Epidermal melanocyte (primary cell): ENCODE data around the gene AP2S1.
"Not testable (repeated sequence)": the region's sequence is repeated elsewhere in the genome, so short reads cannot be mapped to it uniquely, and the experiment has no call there.

Experiments used
- DNase-seq: peaks from one replicate; pipeline ENCODE4 v3.0.0; 2011; ENCODE audit warnings: low spot score; ENCODE audit not compliant: insufficient read length

The AP2S1 gene

DNA sequence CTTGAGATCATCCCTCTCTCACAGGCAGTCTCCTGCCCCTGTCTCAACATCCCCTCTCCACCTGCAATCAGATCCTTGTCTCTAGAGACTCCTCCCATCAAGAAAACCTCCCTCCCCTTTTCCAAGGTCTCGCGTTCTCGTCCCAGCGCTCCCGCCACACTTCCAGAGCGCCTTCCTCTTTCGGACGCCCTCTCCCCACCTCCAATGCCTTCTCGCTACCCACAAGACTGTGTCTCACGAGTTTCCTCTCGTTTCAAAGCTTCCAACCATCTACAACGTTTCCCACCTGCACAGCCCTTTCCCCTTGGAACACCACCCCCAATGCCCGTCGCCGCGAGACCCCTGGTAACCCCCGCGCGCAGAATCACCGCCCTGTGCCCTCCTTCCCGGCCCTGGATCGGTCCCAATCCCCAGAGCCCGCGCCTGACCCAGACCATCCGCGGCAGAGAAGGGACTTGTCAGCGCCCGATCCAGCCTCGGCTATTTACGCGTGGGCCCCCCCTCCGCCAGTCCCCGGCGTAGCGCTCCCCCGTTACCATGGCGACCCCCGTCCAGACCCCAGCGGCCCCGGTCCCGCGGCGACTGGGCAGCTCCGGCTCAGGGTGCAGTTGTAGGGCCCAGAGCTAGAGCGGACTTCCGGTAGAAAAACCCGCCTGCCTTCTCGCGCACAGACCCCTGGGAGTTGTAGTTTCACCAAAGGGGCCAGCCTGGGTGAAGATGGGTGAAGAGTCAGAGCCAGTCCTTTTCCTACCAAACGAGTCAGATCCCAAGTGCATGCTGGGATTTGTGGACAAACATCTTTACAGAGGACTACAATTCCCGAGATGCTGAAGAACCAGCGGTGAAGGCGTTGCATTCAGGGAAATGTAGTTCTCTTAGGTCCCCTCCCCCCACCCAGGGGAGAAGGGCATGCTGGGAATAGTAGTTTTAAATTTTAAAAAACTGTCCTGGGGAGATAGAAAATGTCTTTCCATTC lies at the start of gene AP2S1:
TSS of gene AP2S1 (minus strand) at position 619 of the 976 bp plus-strand sequence. CDS start at position 539, 80 bp downstream.
- DNase-seq = peak; percentile 96

DNA sequence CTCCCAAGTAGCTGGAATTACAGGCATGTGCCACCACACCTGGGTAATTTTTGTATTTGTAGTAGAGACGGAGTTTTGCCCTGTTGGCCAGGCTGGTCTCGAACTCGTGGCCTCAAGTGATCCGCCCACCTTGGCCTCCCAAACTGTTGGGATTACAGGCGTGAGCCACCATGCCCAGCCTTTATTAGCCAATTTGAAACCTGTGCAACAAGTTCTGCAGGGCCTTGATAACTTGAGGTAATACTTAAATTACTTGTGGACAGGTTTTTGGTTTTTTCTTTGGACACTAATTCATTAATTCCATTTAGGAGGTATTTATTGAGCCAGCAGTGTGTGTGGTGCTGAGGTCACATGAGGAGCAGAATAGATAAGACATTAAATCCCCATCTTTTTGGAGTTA lies 49.7 kb upstream of the AP2S1 start:
- DNase-seq = no peak

DNA sequence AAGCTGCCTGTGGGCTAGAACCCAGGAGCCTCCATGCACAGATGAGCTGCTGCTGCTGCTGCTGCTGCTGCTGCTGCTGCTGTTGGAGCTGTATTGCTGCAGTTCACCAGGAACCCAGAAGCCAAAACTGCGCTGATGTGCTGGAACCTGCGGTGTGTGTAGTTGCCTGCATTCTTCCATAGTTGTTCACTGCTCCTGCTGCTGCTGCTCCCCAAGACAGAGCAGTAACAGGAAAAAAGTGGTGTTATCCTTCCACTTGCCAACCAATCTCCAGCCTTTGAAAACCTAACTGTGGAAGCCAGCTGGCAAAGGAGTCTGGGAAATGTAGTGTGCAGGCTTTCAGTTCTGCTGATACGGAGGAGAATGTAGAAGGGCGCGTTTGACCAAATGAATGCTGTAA lies 48.1 kb upstream of the AP2S1 start:
- no peak for DNase-seq

DNA sequence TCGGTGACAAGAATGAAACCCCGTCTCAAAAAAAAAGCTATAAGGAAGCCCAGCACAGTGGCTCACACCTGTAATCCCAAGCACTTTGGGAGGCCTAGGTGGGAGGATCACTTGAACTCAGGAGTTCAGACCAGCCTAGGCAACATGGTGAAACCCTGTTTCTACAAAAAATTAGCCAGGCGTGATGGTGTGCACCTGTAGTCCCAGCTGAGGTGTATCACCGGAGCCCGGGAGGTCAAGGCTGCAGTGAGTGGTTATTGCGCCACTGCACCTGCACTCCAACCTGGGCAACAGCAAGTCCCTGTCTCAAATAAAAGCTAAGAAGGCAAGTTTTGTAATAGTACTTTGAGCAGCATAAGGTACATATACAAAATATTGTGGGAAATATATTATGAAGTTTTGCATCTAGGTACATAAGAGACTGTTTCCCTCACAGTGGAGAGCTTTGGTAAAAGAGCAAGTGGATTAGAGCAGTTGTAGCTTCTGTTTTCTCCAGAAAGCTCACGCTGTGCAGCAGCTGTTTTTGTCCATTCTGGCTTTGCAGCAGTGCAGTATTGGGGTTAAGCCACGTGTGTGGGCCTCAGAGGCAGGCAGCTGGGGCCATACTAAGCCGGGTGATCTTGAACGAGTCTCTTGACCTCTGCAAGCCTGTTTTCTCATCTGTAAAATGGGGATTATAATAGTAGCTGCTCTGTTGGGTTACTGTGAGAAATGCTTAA lies 45.6 kb upstream of the AP2S1 start:
- no peak for DNase-seq

DNA sequence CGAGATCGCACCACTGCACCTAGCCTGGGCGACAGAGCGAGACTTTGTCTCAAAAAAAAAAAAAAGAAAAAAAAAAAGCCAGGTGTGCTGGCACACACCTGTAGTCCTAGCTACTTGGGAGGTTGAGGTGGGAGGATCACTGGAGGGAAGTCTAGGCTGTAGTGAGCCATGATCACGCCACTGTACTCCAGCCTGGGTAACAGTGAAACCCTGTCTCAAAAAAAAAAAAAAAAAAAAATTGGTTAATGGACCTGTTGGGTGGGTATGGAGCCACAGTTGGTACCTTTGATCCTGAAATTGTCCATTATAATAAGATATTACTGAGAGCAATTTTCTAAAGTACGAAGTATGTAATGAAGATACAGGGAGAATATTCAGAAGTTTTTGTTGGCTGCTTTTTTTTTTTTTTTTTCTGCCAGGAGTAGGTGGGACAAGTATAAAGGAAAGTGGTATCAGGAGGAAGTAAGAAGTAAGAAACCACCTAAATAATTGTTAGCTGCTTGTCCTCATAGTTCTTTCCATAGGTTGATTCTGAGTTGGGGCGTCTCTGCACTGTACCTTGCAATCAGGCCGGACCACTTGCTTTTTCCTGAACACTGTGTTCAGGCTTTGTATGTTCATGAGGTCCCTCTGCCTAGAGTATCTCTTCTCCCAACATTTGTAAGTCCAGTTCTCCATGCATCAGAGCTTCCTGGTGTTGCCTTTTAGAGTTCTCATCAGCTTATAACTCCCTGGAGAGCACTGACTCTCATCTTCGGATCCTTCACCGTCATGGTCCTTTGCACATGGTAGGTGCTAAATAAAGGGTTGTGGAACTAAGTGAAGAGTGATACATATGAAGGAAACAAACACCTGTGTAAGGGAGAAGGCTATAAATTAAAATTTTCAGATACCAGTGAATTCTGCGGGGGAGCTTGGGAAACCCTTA lies 41.9 kb upstream of the AP2S1 start:
- no peak for DNase-seq

DNA sequence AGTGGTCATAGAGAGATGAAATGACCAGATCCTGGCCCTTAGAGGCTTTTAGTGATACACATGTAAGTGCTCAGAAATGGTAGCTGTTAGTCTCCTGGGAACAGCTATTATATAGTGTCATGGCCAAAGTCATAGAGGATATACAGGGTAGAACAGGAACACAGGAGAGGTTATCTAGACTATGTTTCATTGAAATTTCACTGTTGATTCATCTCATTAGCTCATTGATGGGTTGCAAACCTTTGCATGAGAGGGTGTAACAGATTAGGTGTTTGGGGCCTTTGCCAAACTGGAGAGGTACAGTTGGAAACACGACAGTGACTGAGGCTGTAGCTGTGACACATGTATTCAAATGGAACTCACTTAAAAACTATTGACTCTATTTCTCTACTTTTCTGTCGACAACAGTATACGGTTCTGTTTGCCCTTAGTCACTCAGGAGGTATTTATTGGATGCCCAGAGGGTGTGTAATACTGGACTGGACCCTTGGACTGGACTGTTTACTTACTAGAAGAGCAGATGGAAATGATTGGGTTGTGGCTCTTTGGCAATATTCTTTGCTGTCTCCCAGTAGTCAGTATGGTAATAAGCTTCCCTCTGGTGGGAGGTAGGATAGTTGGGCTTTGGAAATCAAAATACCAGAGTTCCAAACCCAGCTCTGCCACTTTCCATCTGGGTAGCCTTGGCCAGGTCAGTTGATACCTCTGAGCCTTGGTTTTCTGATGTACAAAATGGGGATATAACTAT lies 40.0 kb upstream of the AP2S1 start:
- peak; percentile 66 for DNase-seq

DNA sequence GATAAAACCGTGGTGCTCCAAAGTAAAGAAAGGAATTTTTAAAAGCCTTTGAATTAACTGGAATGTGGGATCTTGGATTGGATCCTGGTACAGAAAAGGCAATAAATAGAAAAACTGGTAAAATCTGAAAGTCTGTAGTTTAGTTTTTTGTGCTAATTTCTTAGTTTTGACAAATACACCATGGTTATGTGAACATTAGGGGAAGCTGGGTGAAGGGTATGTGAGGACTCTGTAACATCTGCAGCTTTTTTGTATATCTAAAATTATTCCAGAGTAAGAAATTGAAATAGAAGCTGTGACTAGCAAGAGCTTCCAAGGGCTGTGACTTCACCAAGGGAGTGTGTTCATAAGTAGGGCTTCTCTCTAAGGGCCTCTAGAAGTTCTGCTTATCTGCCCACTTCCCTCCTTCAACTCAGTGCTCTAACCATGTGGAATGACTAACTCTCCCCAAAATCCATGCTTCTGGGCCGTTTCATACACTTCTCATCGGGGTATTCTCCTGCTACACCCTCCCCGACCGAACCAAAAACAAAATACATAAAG lies 36.7 kb upstream of the AP2S1 start:
- no peak for DNase-seq

DNA sequence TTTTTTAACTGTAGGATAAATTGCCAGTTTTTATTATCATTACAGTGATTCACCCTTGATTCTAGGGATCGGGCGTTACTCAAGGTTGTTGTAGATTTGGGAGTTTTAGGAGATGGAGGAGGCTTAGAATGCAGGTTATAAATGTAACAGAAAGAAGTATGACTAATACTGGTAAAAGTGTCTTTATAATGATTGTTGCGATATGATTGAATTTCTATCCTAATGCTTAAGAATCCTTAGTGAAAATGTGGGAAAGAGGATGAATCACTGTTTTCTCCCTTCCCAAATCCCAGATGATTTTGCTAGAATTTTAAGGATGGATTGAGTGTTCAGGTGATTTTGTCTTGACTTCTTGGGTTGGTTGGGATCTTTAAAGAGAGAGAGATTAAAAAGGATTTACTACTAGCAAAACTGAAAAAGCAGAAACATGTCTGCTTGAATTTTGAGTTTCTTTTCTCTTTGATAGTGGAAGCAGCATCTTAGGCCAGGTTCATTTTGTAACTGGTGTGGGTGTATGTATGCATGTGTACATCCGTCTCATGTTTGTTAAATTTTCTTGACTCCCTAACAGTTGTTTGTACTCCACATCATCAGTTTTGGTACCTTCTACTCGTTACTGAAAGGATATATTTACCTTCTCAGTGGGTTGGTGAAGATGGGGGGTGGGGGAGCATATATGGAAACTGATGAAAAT lies 36.0 kb upstream of the AP2S1 start:
- DNase-seq = no peak

DNA sequence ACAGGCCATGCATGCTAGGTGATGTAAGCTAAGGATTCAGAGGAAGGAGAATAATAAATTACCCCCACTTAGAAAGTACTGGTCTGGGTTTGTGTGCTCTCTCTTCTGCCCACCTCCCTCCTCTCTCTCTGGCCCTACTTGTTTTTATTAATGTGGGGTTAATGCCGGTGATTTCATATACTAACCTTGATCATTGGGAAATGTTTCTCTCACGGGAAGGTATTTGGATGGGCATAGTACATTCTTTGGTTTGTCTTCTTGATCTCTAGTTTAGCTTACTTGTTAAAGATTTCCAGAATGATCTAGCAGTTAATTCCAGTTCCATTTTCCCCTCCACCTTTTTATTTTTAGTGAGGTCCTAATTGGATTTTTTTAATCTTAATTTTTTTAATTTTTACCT lies 34.8 kb upstream of the AP2S1 start:
- no peak for DNase-seq

DNA sequence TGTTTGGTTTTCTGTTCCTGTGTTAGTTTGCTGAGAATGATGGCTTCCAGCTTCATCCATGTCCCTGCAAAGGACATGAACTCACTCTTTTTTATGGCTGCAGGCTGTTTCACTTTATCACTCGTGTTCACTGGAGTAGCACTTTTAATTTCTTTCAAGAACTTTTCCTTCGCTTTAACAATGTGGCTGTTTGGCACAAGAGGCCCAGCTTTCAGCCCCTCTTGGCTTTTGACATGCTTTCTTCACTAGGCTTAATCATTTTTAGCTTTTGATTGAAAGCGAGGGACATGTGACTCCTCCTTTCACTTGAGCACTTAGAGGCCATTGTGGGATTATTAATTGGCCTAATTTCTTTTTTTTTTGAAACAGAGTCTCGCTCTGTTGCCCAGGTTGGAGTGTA lies 32.1 kb upstream of the AP2S1 start:
- DNase-seq = not testable (repeated sequence)

DNA sequence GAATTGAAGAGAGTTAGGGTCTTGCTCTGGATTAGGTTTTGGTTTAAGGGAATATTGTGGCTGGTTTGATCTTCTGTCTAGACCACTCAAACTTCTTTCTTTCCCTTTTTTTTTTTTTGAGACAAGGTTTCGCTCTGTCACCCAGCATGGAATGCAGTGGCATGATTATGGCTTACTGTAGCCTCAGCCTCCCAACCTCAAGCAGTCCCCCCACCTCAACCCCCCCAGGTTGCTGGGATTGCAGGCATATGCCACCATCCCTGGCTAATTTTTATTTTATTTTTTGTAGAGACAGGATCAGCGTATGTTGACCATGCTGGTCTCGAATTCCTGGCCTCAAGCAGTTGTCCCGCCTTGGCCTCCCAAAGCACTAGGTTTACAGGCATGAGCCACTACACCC lies 31.4 kb upstream of the AP2S1 start:
- no peak for DNase-seq

DNA sequence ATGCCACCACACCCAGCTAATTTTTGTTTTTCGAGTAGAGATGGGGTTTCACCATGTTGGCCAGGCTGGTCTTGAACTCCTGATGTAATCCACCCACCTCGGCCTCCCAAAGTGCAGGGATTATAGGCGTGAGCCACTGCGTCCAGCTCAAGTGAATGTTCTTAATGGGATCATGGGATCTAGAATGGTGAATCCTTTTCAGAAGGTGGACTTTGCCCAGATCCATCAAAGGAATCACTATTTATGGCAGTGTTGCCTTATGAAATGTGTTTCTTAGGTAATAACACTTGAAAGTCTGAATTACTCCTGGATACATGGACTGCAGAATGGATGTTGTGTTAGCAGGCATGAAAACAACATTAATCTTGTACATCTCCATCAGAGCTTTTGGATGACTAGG lies 30.4 kb upstream of the AP2S1 start:
- no peak for DNase-seq

DNA sequence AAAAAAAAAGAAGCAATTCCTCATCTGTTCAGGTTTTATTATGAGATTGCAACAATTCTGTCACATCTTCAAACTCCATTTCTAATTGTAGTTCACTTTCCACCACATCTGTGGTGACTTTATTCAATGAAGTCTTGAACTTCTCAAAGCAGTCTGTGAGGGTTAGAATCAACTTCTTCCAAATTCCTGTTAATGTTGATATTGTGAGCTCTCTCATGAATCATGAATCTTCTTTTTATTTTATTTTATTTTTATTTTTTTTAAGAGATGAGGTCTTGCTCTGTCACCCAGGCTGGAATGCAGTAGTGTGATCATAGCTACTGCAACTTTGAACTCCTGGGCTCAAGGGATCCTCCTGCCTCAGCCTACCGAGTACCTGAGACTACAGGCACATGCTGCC lies 29.8 kb upstream of the AP2S1 start:
- DNase-seq = no peak

DNA sequence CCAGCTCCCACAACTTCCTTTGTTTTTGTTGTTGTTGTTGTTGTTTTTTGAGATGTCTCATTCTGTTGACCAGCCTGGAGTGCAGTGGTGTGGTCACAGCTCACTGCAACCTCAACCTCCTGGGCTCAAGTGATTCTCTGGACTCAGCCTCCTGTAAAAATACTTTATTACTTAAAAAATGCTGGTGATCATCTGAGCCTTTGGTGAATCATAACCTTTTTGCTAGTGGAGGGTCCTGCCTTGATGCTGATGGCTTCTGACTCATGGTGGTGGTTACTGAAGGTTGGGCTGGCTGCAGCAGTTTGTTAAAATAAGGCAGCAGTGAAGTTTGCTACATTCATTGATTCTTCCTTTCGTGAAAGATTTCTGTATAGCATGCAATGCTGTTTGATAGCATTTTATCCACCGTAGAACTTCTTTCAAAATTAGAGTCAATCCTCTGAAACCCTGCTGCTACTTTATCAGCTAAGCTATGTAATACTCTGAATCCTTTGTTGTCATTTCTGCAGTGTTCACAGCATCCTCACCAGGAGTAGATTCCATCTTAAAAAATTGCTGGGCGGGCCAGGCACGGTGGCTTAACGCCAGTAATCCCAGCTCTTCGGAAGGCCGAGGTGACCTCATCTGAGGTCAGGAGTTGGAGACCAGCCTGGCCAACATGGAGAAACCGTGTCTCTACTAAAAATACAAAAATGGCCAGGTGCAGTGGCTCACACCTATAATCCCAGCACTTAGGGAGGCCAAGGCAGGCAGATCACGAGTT lies 28.1 kb upstream of the AP2S1 start:
- no peak for DNase-seq

DNA sequence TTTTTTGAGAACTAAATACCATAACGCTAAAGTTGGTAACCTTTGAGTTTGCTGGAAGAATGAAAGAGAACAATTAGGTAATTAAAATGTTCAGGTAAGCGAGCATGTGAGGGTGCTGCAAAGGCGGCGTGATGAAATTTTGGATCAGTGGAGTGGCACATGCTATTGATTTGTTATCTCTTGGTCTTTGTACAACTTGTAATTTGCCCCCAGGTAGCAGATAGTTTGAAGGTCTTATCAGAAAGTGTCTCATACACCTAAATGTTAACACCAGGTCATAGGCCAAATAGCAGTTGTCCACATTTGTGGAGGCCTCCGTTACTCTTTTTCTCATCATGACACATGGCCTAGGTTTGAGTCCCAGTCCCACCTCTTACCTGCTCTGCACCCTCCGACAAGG lies 25.0 kb upstream of the AP2S1 start:
- DNase-seq = no peak

DNA sequence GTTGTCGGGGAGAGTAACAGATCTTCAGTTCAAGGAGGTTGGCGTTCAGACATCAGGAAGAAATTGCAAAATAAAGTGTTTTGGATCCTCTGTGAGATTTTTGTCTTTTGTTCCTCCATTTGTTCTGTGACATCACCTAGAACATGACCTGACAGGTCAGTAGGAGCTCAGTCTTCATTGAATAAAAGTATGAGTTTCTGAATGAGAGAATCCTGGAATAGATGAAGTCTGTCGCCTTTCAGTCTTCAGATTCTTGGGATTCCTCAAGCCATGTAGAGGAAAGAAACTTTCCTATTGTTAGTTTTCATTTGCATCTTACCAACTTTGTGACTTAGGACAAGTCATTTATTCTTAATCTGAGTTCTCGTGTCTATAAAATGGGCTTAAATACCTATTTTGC lies 24.6 kb upstream of the AP2S1 start:
- no peak for DNase-seq

DNA sequence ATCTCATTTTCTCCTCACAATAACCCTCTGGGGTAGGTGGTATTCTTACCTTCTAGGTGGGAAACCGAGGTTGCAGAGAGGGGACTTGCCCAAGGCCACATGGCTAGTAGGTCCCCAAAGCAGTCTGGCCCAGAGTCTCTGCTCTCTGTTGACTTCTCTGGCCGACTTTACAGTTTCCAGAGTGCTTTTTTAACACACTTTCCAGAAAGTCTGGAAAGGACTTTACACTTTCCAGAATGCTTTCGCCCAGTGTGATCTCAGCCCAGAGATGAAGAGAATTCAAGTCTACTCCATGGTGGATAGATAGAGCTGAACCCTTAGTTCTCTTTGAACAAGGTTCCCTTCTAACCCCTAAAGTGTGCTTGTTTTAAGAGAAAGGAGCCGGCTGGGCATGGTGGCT lies 22.3 kb upstream of the AP2S1 start:
- no peak for DNase-seq

DNA sequence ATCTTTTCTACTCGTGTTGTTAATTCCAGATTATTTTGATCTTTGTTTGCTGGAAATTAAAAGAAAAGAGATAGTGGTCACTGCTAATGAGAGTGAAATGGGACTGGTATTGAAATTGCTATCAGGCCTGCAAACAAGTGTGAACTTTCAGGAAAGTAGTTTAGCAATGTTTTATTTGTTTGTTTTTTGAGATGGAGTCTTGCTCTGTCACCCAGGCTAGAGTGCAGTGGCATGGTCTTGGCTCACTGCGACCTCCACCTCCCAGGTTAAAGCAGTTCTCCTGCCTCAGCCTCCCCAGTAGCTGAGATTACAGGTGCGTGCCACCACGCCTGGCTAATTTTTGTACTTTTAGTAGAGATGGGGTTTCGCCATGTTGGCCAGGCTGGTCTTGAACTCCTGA lies 20.5 kb upstream of the AP2S1 start:
- DNase-seq = not testable (repeated sequence)
